ENCODE results near the gene PHACTR1.

PHACTR1 gene

GRCh38 chr6:13203145-13203544 is 486.6 kb downstream of the PHACTR1 start:
- in situ Hi-C loops (cut with HindIII; ENCODE audit: low sequenced_read_pairs) = no loop called here

GRCh38 chr6:13205106-13205505 is 488.5 kb downstream of the PHACTR1 start:
- in situ Hi-C loops (cut with HindIII; ENCODE audit: low sequenced_read_pairs) = no loop called here
- H3K4me3 ChIP-seq (ENCODE audit: low read depth, low read length) = no peak overlapping the region
- no peak for TF ChIP-seq CTCF (IDR thresholded peaks at IDR 0.05; ENCODE audit: low read depth, low read length, missing control alignments)
- DNase-seq (ENCODE audit: low read depth) = no peak

More at GRCh38 chr6:13203145-13203544, 486.6 kb downstream of the PHACTR1 start:
- TF ChIP-seq CTCF (IDR thresholded peaks at IDR 0.05; ENCODE audit: low read depth, low read length, missing control alignments) = no peak
- no peak overlapping the region for H3K4me3 ChIP-seq (ENCODE audit: low read depth, low read length)
- no peak for DNase-seq (ENCODE audit: low read depth)

GRCh38 chr6:13212096-13212495 is 495.5 kb downstream of the PHACTR1 start:
- in situ Hi-C loops (cut with HindIII; ENCODE audit: low sequenced_read_pairs) = no loop called here
- DNase-seq (ENCODE audit: low read depth) = no peak
- no peak for TF ChIP-seq CTCF (IDR thresholded peaks at IDR 0.05; ENCODE audit: low read depth, low read length, missing control alignments)
- H3K4me3 ChIP-seq (ENCODE audit: low read depth, low read length) = no peak overlapping the region

- DNase-seq (ENCODE audit: low read depth) = no peak
- in situ Hi-C loops (cut with HindIII; ENCODE audit: low sequenced_read_pairs) = no loop called here
- H3K4me3 ChIP-seq (ENCODE audit: low read depth, low read length) = no peak overlapping the region
- no peak for TF ChIP-seq CTCF (IDR thresholded peaks at IDR 0.05; ENCODE audit: low read depth, low read length, missing control alignments)
Measured at GRCh38 chr6:13212538-13212937, 496.0 kb downstream of the PHACTR1 start.

GRCh38 chr6:13215390-13215789 is 498.8 kb downstream of the PHACTR1 start:
- DNase-seq (ENCODE audit: low read depth) = no peak
- no peak for TF ChIP-seq CTCF (IDR thresholded peaks at IDR 0.05; ENCODE audit: low read depth, low read length, missing control alignments)
- H3K4me3 ChIP-seq (ENCODE audit: low read depth, low read length) = no peak overlapping the region
- in situ Hi-C loops (cut with HindIII; ENCODE audit: low sequenced_read_pairs) = no loop called here

GRCh38 chr6:13216236-13217014 is 499.9 kb downstream of the PHACTR1 start:
- in situ Hi-C loops (cut with HindIII; ENCODE audit: low sequenced_read_pairs) = no loop called here
- no peak overlapping the region for H3K4me3 ChIP-seq (ENCODE audit: low read depth, low read length)
- TF ChIP-seq CTCF (IDR thresholded peaks at IDR 0.05; ENCODE audit: low read depth, low read length, missing control alignments) = no peak
- DNase-seq (ENCODE audit: low read depth) = no peak
